HS-27A (cell line): ENCODE measurements around the gene RIC8B.

Experiments
- DNase-seq: peaks from one replicate; pipeline ENCODE4 v3.0.0-alpha.2; 2012; ENCODE audit warnings: low read depth, missing footprints

RIC8B gene

DNA sequence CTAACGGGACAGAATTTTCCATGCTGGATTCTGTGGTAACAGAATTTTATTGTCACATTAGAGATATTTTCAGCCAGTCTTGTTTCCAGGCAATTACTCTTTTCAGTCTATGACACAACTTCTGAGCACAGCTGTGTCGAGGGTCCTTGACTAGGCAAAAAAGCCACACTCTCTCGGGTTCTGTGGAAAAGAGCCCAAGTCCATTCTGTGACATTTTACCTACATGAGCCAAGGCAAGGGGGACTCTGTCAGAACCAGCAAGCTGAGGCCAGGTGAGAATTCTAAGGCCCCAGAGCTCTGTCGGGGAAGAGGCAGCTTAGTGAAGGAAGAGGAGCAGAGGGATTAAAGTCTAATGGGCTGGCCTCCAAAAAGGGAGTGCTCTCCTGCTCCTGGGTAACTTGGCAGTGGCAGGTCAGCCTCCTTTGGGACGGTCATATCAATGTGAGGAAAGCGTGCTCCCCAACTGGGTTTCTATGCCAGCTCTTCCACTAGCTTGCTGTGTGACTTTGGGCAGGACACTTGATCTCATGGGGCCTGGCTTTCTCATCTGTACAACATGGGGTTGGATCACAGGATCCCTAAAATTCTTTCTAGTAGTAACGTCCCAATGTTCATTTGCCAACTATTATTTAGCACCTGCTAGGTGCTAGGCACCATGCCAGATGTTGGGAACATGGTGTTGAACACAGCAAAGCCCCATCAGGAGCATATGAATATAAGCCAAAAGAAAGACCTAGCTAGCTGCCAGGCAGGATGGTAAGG, 16.0 kb upstream of the RIC8B start:
- no peak for DNase-seq

DNA sequence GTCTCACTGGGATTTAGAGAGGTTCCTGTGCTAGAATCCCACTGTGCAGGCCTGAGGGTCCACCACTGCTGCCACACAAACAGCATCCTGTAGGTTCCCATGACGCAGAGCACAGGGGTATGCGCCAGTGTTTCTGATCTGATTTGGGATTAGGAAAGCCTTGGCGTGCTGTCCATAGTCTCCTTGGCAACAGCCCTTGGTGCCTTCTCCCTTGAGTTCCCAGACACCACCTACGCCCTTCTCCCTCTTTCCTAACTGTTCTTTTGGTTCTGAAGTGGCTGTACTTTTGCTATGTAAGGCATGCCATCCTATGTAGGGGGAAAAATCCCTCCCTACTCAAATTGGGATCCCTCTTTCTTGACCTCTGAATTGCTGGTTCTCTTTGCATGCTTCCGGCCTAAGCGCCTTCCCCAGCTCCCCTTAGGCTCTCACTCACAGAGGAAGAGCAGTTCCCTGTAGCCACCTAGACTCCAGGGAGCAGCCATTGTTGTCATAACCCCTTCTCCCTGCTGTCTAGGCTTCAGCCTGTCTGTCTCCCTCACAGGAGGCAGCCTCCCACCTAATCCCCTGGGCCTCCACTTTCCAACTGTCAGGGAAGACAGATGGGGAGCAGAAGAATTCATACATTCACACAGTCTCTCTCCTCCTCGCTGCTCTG, 14.8 kb upstream of the RIC8B start:
- DNase-seq: no peak

DNA sequence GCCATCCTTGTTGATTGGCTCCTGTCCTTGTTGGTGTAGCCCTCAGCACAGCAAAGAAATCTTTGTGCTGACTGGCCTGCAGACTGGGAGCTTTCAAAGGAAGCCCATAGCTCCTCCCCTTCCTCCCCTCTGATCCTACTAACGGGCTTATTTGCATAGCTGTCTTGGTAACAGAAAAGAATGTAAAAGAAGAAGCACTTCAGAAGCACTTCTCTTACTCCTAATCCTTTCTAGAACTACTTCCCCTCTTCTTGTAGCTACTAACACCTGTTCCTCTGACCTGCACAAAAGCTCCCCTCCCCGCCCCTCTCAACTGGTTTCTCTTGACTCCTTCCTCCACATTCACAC, 14.3 kb upstream of the RIC8B start:
- no peak for DNase-seq

DNA sequence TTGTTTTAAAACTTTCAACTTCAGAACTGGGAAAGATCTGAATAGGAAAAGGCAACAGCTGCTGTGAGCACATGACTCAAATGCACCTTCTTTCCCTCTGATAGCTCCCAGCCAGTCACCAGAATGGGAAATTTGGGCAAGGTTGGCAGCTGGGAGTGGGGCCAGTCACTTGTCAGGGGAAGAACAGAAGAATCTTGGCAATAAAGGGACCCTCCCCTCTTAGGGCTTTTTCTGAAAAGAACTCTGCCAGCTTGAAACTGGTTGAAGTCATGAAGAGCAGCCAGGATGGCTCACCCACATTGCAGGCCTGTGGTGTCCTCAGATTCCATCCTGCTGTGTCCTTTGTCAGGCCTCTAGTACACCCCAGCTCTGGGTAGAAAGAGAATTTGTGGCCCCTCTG, 10.3 kb upstream of the RIC8B start:
- no peak for DNase-seq

DNA sequence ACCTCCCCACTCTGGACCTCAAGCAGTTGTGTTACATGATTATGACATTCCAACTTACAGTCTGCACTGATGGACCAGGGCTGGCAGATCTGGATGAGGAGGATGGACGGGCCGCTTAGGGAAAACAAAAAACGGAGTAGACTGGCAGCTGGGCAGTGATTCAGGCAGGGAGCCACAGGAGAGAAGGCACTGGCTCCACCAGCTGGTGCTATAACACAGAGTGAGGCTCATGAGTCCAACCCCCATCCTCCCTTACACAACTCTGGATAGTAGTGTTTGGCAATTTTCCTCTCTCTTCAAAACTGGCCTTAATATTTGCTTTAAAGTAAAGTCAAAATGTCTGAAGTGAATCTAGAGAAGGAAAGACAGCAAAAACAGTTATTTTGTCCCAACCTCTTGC, 9.7 kb upstream of the RIC8B start:
- no peak for DNase-seq

DNA sequence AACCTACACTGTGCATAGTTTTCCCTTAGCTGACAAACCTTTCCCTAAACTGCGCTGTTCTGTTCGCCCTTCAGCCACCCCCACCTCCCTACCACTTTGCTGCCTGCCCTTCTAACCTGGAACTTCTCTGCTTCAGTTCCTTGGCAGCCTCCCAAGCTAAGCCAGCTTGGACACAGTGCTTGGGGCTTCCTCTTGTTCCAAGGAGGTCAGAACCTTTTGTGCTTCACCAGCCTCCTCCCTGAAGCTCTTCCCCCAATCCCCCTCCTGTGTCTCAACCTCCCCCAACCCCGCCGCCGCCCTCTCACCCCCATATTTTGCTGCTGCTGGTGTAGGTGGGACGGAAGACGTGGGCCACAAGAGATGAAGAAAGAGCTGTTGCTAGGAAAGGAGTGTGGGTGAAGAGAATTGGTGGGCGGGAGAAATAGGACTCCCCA, 8.1 kb upstream of the RIC8B start:
- no peak for DNase-seq

DNA sequence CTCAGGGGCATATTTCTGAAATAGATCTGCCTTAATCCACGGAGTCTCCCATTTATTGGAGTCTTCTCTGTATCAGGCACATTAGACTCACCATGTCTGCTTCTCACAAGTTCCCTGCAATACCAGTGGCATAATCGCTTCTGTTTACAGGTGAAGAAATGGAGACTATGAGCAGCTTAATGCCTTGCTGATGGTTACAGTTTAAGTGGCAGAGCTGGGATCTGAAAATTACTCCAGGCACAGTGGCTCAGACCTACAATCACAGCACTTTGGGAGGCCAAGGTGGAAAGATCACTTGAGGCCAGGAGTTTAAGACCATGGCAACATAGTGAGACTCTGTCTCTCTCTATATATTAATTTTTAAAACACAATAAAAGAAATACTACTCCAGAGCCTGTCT, 7.3 kb upstream of the RIC8B start:
- no peak for DNase-seq

DNA sequence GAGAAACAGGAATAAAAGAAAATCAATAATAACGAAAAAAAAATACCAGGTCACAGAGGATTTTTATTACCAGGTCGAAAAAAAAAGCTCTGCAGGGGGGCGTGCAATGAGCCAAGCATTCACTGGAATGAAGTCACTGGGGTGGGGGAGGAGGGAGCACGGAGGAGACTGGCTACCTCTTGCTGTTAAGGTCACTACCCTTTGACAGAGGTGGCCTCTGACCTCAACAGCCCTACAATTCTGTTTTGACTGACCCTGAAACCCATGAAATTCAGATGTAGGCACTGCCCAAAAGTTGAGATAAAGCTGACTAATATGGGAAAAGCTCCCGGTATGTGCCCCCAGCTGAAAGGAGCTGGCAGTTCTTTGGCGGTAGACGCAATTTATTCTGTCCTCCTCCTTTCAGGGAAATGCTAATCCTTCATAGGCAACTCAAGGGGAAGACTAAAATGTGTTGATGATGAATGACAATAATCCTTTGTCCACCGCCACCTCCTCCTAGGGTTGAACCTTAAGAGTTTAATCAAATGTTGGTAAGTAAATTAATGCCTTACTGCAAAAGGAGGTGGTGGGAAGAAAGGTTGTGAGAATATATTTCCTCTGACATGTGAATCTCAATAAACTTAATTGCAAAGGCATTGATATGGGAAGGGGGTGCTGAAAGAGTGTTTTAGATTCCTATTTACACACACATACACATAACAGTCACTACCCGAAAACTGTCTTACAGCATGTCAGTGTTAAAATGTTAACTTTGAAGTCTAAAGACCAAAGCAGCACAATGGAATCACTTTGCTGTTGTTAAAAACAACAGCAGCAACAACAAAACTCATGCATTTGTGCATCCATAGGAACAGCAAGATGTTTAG, 6.3 kb upstream of the RIC8B start:
- DNase-seq: peak; percentile 48

DNA sequence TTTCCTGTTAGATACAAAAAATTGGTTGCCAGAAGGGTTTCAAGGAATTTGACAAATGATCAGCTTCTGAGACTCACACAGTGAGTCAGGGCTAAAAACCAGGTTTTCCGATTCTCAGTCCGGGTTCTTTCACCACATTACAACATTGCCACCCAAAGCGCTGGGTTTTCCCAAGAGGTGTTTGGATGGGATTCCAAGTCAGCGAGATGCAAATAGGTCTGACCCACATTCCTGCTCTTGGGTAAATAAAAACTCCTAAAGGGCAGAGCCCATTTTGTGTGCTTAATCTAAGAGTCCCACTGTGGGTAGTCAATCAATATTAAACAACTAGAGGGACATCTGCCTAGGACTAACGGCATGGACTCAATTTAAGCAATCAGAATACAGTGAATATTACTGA, 5.4 kb upstream of the RIC8B start:
- peak; percentile 41 for DNase-seq

DNA sequence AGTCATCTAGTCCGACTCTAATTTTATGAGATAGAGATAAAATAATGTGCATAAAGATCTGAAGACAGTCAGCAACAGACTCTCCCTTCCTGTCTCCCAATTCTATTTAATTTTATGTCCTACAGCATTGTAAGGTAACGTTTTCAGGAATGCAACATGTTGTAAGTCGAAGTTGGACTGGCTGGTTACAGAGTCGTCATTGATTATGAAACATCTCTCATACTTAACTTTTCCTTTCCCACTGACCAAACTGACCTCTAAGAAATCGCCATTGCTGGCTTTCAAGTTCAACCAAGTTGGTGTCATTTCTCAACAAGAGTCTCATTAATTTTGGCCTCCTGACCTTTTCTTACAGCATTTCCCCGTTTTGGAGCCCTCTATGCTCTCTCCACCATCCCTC, 4.9 kb upstream of the RIC8B start:
- DNase-seq: no peak

DNA sequence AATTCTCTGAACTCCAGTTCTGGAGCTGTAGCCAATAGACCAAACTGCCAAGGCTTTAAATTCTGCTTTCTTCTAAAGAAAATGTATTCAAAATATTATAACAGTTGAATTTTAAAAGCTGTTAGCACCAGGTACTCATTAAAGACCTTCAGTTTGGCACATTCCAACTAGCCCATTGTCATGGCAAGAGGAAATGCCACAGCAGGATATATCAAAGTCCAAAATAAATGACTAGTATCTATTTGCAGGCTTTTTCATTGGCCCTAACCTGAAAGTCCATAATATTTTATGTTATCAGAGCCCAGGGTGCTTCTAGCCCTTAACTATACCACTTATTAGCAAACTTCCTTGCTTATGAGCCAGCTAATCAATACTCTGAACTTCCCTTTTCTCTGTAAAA, 3.1 kb upstream of the RIC8B start:
- DNase-seq: no peak

DNA sequence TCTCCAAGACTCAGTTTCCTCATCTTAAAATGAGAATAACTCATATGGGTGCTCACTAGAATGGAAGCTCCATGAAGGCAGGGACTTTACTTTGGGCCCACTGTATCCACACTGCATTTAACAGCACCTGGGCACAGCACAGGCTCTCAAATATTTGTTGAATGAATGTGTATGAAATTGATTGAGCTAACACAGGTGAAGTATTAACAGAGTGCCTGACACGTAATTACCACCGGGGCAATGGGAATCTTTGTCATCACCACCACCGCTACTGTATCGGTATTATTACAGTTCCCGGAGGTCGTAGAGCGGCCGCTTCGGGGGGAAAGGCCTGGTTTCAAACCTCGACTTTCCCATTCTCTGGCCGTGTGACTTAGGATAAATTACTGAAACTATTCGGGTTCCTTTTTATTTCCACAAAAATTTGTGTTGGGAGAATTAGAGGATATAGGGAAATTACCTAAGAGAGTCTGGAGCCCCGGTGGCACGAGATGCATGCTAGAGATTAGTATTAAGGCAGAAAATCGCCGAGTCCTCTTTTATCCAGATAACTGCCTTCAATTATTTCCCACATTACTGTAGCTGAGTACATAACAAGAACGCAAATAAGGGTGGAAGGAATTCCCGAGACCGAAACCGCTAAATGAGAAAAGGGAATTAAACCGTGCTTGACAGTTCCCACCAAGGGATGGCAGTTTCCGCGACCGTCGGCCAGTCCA, 1.0 kb upstream of the RIC8B start:
- DNase-seq: no peak

DNA sequence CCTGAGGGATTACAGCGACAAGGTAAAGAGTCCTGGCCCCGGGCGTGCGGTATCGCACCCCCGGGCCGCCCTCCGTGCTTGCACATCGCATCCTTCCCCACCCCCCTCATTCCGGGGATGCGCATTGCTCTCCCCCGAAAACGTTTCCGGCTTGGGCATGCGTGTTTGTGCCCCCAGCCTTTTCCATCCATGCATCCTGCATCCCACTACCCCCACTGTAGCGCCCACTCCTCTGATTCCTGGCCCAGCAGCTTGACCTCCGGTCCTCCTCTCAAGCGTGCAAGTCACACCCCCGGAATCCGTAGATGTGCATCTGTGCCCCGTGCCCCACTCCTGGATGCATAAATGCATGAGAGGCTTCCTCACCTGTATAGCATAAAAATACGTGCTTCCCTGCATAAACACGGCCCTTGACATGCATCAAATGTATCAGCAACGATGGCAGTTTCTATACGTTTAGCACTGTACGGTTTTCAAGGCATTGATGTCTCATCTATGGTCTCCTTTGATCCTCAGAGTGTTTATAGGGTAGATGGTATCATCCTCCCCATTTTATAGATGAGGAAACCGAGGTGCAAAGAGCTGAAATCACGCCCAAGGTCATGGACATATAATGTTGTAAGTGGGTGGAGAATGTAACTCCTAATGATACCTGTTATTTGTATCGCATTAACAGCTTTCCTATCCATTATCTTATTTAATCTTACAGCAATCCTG, 484 bp downstream of the RIC8B start:
- DNase-seq: no peak

DNA sequence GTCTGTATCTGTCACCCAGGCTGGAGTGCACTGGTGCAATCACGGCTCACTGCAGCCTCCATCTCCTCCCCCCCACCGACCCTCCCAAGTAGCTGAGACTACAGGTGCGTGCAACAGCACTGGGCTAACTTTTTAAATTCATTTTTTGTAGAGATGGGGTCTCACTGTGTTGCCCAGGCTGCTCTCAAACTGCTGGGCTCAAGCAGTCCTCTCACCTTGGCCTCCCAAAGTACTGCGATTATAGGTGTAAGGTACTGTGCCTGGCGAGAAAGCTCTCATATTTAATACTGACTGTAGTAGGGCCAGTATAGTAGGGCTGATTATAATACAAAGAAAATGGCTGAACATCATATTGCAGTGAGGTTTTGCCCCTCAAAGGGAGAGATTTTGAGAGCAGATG, 2.4 kb downstream of the RIC8B start:
- DNase-seq: no peak

DNA sequence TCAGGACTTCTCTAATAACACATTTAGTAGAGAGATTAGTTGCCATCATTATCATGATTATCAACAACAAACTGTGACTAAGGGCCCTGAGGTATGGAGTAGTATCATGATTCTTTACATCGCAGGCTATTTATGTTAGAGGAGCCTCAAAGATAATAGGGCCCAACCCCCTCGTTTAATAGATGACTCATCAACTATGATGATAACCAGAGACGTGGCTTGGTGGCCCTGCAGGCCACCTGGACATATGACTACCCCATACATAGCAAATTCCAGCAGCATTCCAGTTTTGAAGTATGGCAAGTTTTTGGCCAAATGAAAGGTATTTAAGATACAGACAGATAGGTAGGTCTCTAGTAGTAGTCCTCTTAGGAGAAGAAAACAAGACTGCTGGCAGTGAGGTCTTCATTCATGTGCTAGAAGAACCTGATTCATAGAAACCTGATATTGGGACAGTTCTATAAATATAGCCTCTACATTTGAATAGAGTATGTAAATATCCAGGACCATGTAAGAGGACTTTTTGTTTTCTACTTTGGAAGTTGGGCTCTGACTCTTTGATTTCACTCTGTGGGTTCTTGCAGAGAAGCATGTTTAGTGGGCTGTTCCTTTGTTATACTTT, 5.6 kb downstream of the RIC8B start:
- no peak for DNase-seq

DNA sequence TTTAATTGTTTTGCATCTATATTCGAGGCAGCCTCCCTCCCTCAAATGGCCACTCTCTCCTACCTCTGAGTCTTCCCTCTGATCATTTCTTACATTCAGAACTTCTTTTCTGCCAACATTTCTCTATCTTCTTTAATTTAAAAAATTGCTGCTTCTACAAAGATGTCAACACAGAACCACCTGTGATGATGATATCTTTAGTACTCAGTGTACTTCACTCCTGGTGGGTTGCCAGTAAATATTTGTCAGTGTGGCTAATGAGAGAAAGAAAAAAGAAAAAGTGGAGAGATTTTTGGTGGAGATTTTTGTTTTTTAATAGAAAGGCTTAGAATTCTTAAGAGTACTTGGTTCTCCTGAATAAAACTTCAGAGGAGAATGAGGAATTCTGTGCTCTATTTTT, 8.1 kb downstream of the RIC8B start:
- no peak for DNase-seq

DNA sequence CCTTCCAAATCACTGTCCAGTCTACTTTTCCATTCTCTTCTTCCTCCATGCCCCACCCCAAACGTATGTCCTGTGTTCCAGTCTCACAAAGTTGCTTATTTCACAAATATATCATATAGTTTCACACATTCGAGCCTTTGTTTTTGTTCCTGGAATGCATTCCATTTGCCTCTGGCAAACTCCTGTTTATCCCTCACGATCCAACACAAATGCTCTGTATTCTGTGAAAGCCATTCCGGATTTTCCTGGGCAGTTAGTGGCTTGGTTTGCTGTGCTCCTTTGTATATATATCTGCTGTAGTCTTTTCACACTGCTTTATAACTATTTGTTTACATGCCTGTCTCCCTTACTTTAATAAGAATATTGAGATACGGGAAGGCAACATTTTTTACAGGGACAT, 9.0 kb downstream of the RIC8B start:
- no peak for DNase-seq

DNA sequence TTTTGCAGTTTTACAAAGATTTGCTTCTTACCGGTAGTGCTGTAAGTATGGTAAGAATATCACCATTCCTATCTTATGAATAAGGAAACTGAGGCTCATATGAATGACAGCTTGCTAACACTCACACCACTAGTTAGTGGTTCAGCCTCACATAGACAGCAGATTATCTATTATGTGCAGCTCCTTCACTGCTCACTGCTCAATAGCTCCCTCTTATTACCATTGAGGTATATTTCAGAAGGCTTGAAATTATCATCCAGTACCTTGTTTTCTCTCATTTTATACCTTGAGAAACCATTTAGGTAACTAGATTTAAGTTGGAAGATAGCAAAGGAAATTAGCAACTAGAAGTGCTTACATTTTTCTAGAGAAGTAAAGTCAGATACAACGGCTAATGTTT, 15.5 kb downstream of the RIC8B start:
- no peak for DNase-seq

DNA sequence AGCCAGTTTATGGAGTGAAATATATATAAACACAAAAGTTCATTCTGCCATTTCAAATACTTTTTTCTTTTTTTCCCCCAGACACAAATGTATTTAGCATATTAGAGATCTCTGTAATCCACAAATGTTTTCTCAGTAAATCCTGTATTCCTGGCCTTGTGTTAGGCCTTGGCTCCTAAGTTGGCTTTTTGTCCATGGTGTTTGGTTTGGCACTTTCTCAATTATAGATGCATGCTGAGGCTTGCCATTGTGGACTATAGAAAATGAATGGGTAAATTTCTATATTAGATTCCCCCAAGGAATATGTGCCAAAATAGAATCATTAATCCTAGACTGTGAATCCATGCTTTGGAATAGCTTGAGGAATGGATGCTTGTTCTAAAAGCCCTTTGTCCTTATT, 17.0 kb downstream of the RIC8B start:
- no peak for DNase-seq

DNA sequence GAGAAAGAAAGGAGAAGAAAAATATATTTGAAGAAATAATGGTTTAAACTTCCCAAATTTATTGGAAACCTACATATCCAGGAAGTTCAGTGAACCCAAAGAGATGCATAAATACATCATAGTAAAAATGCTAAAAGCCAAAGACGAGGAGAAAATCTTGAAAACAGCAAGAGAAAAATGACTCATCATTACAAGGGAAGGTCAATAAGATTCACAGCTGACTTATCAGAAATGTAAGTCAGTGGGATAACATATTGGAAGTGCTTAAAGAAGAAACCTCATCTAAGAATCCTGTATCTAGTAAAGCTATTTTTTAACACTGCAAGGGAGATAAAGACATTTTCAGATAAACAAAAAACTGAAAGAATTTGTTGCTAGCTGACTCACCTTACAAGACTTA, 19.9 kb downstream of the RIC8B start:
- no peak for DNase-seq

DNA sequence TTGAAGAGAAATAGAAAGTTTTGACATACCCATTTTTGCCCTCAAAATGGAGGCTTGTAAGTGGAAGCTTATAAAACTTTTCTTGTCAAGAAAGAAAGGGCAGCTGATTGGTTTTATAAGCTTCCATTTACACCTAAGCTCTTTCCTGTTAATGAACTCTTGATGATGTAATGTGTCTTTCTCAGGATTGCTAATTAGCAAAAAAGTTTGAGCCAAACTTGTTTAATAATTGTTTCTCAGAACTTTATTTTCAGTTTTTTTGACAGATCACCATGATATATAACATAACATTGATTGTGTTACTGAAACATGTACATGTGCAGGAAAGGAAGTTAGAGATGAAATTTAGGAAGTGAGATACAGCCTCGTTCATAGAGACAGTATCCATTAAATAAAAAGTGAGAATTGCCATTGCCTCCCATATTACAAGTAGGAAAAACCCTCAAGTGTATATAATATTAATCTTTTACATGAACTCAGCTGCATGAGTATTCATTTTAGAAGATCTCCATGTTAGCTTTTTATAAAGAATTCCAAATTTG, 26.8 kb downstream of the RIC8B start:
- DNase-seq: no peak
